Hepatocyte (in vitro differentiated cells): Measurements from ENCODE around the gene CISH. TPM values are rescaled to one million over a fixed set of nuclear protein-coding genes. Genes with fewer than 3 reads are reported as not detected.

Experiments
- DNase-seq: peaks from one replicate; pipeline ENCODE4 v3.0.0-alpha.2; 2016; ENCODE audit warnings: low spot score
- H2AFZ ChIP-seq: fragments of 200-600 bp; sonication (generic); 2 replicates; pipeline ENCODE4 v1.6.0; 2016; ENCODE audit warnings: antibody characterized with exemption, mild to moderate bottlenecking
- H3K27ac ChIP-seq: fragments of 200-600 bp; sonication (generic); 2 replicates; pipeline ENCODE4 v1.5.1; 2016; ENCODE audit warnings: mild to moderate bottlenecking
- H3K27me3 ChIP-seq: fragments of 200-600 bp; sonication (generic); 2 replicates; pipeline ENCODE4 v1.6.1; 2016
- H3K36me3 ChIP-seq: fragments of 200-600 bp; sonication (generic); replicated peaks from 2 replicates; pipeline ENCODE4 v1.5.1; 2016; ENCODE audit warnings: low read depth; ENCODE audit not compliant: insufficient read depth
- H3K4me1 ChIP-seq: fragments of 200-600 bp; sonication (generic); 2 replicates; pipeline ENCODE4 v1.5.1; 2016; ENCODE audit warnings: mild to moderate bottlenecking, moderate library complexity; ENCODE audit not compliant: insufficient read depth
- H3K4me2 ChIP-seq: fragments of 200-600 bp; sonication (generic); 2 replicates; pipeline ENCODE4 v1.6.0; 2016
- H3K4me3 ChIP-seq: fragments of 200-600 bp; sonication (generic); 2 replicates; pipeline ENCODE4 v1.5.1; 2016; ENCODE audit warnings: mild to moderate bottlenecking
- H3K79me2 ChIP-seq: fragments of 200-600 bp; sonication (generic); 2 replicates; pipeline ENCODE4 v1.6.0; 2017; ENCODE audit warnings: mild to moderate bottlenecking
- H3K9me2 ChIP-seq: fragments of 200-600 bp; sonication (generic); replicated peaks from 2 replicates; pipeline ENCODE4 v1.6.0; 2017; ENCODE audit warnings: mild to moderate bottlenecking; ENCODE audit not compliant: insufficient read depth
- H3K9me3 ChIP-seq: fragments of 200-600 bp; sonication (generic); 2 replicates; pipeline ENCODE4 v1.5.1; 2016; ENCODE audit warnings: low read depth, mild to moderate bottlenecking
- H4K20me1 ChIP-seq: fragments of 200-600 bp; sonication (generic); 2 replicates; pipeline ENCODE4 v1.6.0; 2016; ENCODE audit warnings: mild to moderate bottlenecking; ENCODE audit not compliant: insufficient read depth, poor library complexity, severe bottlenecking
- EZH2 ChIP-seq: fragments of 200-600 bp; sonication (generic); IDR thresholded peaks from 2 replicates; pipeline ENCODE4 v1.6.1; 2016; ENCODE audit warnings: antibody characterized with exemption, mild to moderate bottlenecking, borderline replicate concordance
- EZH2phosphoT487 ChIP-seq: fragments of 200-600 bp; sonication (generic); IDR thresholded peaks from one replicate; pipeline ENCODE4 v1.6.1; 2018; ENCODE audit warnings: antibody characterized with exemption, mild to moderate bottlenecking, low read depth, moderate library complexity; ENCODE audit not compliant: unreplicated experiment, severe bottlenecking
- WGBS: methylation state at CpG from one replicate; pipeline ENCODE4 v1.1.6; 2016; ENCODE audit warnings: low lambda C conversion rate; ENCODE audit errors: missing lambda C conversion rate; 5-methylcytosine and 5-hydroxymethylcytosine counted together
- polyA plus RNA-seq: library from polyadenylated mRNA; unstranded; fragments of >200 nt; fragmentation: Nextera tagmentation; extraction: Ambion mirVana; gene quantifications from 2 replicates; pipeline ENCODE4 v1.2.1, GENCODE V29; 2016
- total RNA-seq: library from RNA; depleted of rRNA; stranded (reverse); fragments of >200 nt; gene quantifications from 2 replicates; pipeline ENCODE4 v1.2.3, GENCODE V29; 2014
- TF ChIP-seq, protein P1 (sequence below): fragments of 200-600 bp; sonication (generic); IDR thresholded peaks from 2 replicates; pipeline ENCODE4 v1.5.1; 2016; ENCODE audit warnings: antibody characterized with exemption, mild to moderate bottlenecking; ENCODE audit not compliant: poor library complexity

The CISH gene
- total and polyA plus RNA-seq, 2 experiments from 2014 or later, result 4.0 to 9.0 TPM

DNA sequence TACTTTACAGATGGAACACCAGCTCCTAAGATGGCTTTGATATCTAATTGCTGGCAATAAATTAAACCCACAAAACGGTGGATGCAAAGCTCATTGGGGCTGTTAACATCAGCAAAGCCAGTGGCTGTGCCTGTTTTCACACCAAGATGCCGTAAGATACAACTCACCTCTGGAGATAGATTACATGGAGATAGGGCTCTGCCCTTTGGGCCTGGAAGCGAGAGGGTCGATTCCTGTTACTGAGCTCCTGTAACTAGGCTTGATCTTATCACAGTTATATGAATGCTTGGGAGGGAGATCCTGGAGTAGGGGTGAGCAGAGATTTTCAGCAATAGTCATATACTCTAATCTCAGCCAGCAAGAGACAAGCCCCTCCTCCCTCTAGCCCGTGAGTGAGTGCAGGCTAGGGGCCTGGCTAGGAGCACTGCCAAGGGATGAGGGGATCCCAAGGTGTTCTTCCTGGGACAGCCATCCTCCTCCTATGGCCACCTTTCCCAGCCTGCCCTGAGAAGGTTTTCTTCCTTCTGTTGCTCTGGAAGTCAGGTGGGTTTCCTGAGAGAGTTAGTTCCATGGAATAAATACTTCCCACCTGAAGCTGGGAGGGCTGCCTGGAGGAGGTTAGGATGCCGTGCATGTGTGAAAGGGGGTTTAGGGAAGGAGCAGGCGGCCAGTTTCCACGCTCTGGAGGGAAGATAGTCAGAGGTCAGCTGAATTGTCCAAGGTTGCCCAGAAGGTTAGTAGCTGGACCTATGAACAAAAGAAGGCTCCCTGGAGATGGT lies 45.0 kb upstream of the CISH start:
- 52% methylated on average over 8 of the region's 8 CpGs for WGBS
- Histone ChIP-seq H3K4me3 (no peak overlapping the region), H3K4me2 (no peak overlapping the region), H3K36me3 (no peaks in the 10 kb centered on the region), H3K9me3 (no peaks in the 10 kb centered on the region), H3K9me2 (no peaks in the 10 kb centered on the region), H3K4me1 (no peaks in the 10 kb centered on the region), H3K27me3 (no peaks in the 10 kb centered on the region), H2AFZ (no peak overlapping the region), H3K27ac (no peak overlapping the region), H3K79me2 (no peaks in the 10 kb centered on the region), H4K20me1 (no peaks in the 10 kb centered on the region)
- no peak for DNase-seq
- no peak for TF ChIP-seq EZH2phosphoT487
- no peak for TF ChIP-seq EZH2
- TF ChIP-seq, protein P1, sequence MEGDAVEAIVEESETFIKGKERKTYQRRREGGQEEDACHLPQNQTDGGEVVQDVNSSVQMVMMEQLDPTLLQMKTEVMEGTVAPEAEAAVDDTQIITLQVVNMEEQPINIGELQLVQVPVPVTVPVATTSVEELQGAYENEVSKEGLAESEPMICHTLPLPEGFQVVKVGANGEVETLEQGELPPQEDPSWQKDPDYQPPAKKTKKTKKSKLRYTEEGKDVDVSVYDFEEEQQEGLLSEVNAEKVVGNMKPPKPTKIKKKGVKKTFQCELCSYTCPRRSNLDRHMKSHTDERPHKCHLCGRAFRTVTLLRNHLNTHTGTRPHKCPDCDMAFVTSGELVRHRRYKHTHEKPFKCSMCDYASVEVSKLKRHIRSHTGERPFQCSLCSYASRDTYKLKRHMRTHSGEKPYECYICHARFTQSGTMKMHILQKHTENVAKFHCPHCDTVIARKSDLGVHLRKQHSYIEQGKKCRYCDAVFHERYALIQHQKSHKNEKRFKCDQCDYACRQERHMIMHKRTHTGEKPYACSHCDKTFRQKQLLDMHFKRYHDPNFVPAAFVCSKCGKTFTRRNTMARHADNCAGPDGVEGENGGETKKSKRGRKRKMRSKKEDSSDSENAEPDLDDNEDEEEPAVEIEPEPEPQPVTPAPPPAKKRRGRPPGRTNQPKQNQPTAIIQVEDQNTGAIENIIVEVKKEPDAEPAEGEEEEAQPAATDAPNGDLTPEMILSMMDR, result no peak

GRCh38 chr3:50655009-50655830 lies 43.6 kb upstream of the CISH start:
- Histone ChIP-seq H3K9me2 (no peaks in the 10 kb centered on the region), H3K4me3 (no peak overlapping the region), H3K4me2 (no peak overlapping the region), H2AFZ (no peak overlapping the region), H3K27ac (no peak overlapping the region), H3K36me3 (no peaks in the 10 kb centered on the region), H3K9me3 (no peaks in the 10 kb centered on the region), H3K4me1 (no peaks in the 10 kb centered on the region), H4K20me1 (no peaks in the 10 kb centered on the region), H3K27me3 (no peaks in the 10 kb centered on the region), H3K79me2 (no peaks in the 10 kb centered on the region)
- TF ChIP-seq EZH2, result no peak
- TF ChIP-seq EZH2phosphoT487, result no peak
- TF ChIP-seq, protein P1, result no peak
- 89% methylated on average over 2 of the region's 3 CpGs for WGBS
- no peak for DNase-seq

DNA sequence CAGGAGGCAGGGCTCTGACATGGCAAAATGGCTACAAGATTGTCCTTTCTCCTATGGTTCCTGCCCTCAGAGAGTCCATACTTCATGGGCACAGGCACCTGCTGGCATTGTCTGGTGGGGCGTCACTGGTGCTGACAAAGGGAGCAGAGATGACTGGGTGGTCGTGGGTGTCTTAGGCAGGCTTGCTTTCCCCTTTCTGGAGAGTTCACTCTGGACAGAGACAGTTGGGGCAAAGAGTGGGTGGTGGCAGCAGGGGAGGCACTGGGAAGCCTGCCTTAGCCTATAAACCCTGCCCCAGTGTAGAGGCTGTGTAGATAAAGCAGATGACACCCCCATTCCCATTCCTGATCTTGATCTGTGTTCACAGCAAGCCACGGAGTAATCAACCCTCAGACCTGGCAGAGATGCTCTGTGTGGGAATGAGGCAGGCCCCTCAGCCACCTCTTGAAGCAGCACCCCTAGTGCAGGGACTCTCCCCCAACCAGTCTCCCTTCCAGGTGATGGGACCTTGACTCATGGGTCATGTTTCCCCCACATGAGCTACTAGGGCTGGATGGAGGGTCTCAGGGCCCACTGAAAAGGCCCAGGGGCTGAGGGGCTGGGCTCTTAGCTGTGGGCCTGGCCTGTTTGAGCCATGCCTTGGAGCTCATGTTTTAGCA lies 42.5 kb upstream of the CISH start:
- Histone ChIP-seq H3K9me2 (no peaks in the 10 kb centered on the region), H3K9me3 (no peaks in the 10 kb centered on the region), H3K27ac (no peak overlapping the region), H4K20me1 (no peaks in the 10 kb centered on the region), H3K79me2 (no peaks in the 10 kb centered on the region), H3K36me3 (no peaks in the 10 kb centered on the region), H2AFZ (no peak overlapping the region), H3K4me2 (no peak overlapping the region), H3K4me1 (no peaks in the 10 kb centered on the region), H3K4me3 (no peak overlapping the region), H3K27me3 (no peaks in the 10 kb centered on the region)
- 82% methylated on average over 3 of the region's 3 CpGs for WGBS
- TF ChIP-seq, protein P1, result no peak
- TF ChIP-seq EZH2phosphoT487 (no peak), EZH2 (no peak)
- DNase-seq, result no peak
